Activated naive CD4-positive, alpha-beta T cell treated with anti-CD3 and anti-CD28 coated beads, Interleukin-2, amount 50 U/mL, for 24 hours (primary cell): ENCODE data around the gene ZNF445.
"Not testable (repeated sequence)": the region's sequence is repeated elsewhere in the genome, so short reads cannot be mapped to it uniquely, and the experiment has no call there.

Source experiments
- H3K27ac Mint-ChIP-seq: one replicate; pipeline ENCODE4 v1.8.0; 2021; ENCODE audit warnings: mild to moderate bottlenecking, mixed read lengths
- H3K27me3 Mint-ChIP-seq: one replicate; pipeline ENCODE4 v1.8.0; 2021; ENCODE audit warnings: mixed read lengths
- H3K36me3 Mint-ChIP-seq: one replicate; pipeline ENCODE4 v1.8.0; 2021; ENCODE audit warnings: mixed read lengths
- H3K4me1 Mint-ChIP-seq: one replicate; pipeline ENCODE4 v1.8.0; 2021; ENCODE audit warnings: mixed read lengths
- H3K4me3 Mint-ChIP-seq: one replicate; pipeline ENCODE4 v1.8.0; 2021; ENCODE audit warnings: mild to moderate bottlenecking, mixed read lengths
- H3K9me3 Mint-ChIP-seq: one replicate; pipeline ENCODE4 v1.8.0; 2021; ENCODE audit warnings: mixed read lengths

Gene ZNF445

GRCh38 chr3:44499149-44499898, 21.9 kb upstream of the ZNF445 start:
- Mint-ChIP-seq H3K36me3 (peaks cover 66% of the 10 kb centered on the region), H3K27me3 (no peaks in the 10 kb centered on the region), H3K4me1 (no peaks in the 10 kb centered on the region), H3K4me3 (no peak overlapping the region), H3K27ac (no peak overlapping the region), H3K9me3 (peaks cover 28% of the 10 kb centered on the region)

DNA sequence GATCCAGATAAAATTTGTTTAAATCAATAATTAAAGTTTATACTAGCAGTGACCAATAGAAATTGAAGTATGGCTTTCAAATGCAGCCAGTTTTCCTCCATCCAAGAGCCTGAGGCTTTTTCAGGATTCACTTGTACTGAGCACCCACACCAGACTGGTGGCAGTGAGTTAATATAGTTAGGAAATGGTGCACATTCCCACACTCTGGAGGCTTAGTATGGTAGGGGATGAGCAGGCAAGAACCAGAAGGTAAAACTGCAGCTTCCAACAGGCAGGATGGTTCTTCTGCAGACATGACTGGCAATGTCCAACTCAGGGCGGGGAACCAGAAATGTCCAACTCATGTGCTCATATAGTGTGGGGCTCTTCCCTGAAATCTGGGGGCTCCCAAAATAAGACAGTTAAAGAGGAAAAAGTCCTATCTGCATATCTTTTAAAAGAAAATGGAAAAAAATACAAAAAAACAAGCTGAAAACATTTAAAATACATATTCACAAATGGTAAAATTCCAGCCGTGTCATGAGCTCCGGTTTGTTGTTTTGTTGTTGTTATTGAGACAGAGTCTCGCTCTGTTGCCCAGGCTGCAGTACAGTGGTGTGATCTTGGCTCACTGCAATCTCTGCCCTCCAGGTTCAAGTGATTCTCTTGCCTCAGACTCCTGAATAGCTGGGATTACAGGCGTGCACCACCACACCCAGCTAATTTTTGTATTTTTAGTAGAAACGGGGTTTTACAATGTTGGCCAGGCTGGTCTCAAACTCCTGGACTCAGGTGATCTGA, 18.4 kb upstream of the ZNF445 start:
- Mint-ChIP-seq H3K27me3 (no peaks in the 10 kb centered on the region), H3K4me3 (no peak overlapping the region), H3K27ac (no peak overlapping the region), H3K9me3 (peaks cover 16% of the 10 kb centered on the region), H3K4me1 (no peaks in the 10 kb centered on the region), H3K36me3 (peaks cover 63% of the 10 kb centered on the region)

DNA sequence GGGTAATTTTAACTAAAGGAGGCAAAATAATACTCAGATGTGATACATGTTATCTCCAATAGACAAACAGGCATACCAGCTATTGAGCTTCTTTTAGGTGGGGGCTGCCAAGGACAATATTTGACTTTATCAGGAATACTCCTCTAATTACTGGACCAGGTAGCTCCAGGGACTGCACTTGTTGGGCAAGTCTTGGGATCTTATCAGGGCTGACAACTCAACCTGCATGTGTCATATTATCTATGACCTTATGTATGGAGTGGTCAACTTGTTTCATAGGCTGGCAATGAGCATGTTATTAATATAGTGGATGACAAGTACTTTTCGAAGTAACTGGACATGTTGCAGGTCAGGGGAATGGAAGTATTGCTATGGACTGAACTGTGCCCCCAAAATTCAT, 15.0 kb upstream of the ZNF445 start:
- no peaks in the 10 kb centered on the region for H3K27me3 Mint-ChIP-seq
- H3K9me3 Mint-ChIP-seq: peaks cover 4% of the 10 kb centered on the region

GRCh38 chr3:44482721-44483120, 5.3 kb upstream of the ZNF445 start:
- no peak overlapping the region for H3K4me3 Mint-ChIP-seq
- H3K36me3 Mint-ChIP-seq: peaks cover 3% of the 10 kb centered on the region
- H3K27ac Mint-ChIP-seq: no peak overlapping the region
- peaks cover 5% of the 10 kb centered on the region for H3K9me3 Mint-ChIP-seq
- H3K27me3 Mint-ChIP-seq: no peaks in the 10 kb centered on the region
- H3K4me1 Mint-ChIP-seq: no peaks in the 10 kb centered on the region

More for the DNA sequence above, 15.0 kb upstream of the ZNF445 start:
- H3K4me1 Mint-ChIP-seq: no peaks in the 10 kb centered on the region
- peaks cover 41% of the 10 kb centered on the region for H3K36me3 Mint-ChIP-seq
- H3K27ac Mint-ChIP-seq: no peak overlapping the region
- no peak overlapping the region for H3K4me3 Mint-ChIP-seq

- Mint-ChIP-seq H3K4me1 (peaks cover 20% of the 10 kb centered on the region), H3K27me3 (no peaks in the 10 kb centered on the region), H3K27ac (no peak overlapping the region), H3K36me3 (no peaks in the 10 kb centered on the region), H3K9me3 (no peaks in the 10 kb centered on the region), H3K4me3 (peak overlapping the region; percentile 90)
Measured at GRCh38 chr3:44478606-44479094, 1.2 kb upstream of the ZNF445 start.

GRCh38 chr3:44478055-44478468, 592 bp upstream of the ZNF445 start:
- Mint-ChIP-seq H3K27me3 (no peaks in the 10 kb centered on the region), H3K4me1 (peaks cover 25% of the 10 kb centered on the region), H3K4me3 (peak overlapping the region; percentile 90), H3K27ac (peak overlapping the region; percentile 46), H3K36me3 (no peaks in the 10 kb centered on the region), H3K9me3 (no peaks in the 10 kb centered on the region)

GRCh38 chr3:44476963-44477311, 533 bp downstream of the ZNF445 start:
- Mint-ChIP-seq H3K27ac (peak overlapping the region; percentile 59), H3K36me3 (no peaks in the 10 kb centered on the region), H3K4me3 (peak overlapping the region; percentile 90), H3K9me3 (no peaks in the 10 kb centered on the region), H3K4me1 (peaks cover 31% of the 10 kb centered on the region), H3K27me3 (no peaks in the 10 kb centered on the region)

DNA sequence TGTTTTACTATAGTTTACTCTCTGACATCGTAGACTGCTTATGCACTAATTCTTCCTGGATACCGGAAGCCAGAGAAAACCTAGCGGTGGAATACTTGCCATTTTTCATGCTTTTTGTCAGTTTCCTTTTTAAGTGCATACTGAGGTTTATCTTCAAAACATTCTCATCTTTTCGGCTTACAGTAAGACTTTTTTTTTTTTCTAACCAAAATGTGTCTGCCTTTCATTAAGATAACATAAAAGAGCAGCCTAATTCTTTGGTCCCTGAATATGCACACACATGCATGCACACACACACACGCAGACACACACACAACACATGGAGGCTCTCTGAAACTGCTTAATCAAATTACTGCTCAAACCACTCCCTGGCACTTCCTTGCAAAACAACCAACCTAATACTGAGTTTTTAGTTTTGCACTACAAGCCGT, 1.3 kb downstream of the ZNF445 start:
- peaks cover 38% of the 10 kb centered on the region for H3K4me1 Mint-ChIP-seq
- no peaks in the 10 kb centered on the region for H3K9me3 Mint-ChIP-seq
- H3K4me3 Mint-ChIP-seq: peak overlapping the region; percentile 90
- no peaks in the 10 kb centered on the region for H3K27me3 Mint-ChIP-seq
- H3K27ac Mint-ChIP-seq: peak overlapping the region; percentile 18
- H3K36me3 Mint-ChIP-seq: peaks cover 4% of the 10 kb centered on the region

- H3K27ac Mint-ChIP-seq, H3K36me3 Mint-ChIP-seq: not testable (repeated sequence)
Measured at GRCh38 chr3:44474886-44475285, 2.6 kb downstream of the ZNF445 start.

GRCh38 chr3:44470430-44470829, 7.0 kb downstream of the ZNF445 start:
- Mint-ChIP-seq H3K27ac (no peak overlapping the region), H3K36me3 (peaks cover 12% of the 10 kb centered on the region), H3K4me3 (no peak overlapping the region), H3K9me3 (no peaks in the 10 kb centered on the region), H3K4me1 (peaks cover 56% of the 10 kb centered on the region), H3K27me3 (no peaks in the 10 kb centered on the region)

More at GRCh38 chr3:44474886-44475285, 2.6 kb downstream of the ZNF445 start:
- H3K4me1 Mint-ChIP-seq: peaks cover 45% of the 10 kb centered on the region
- H3K9me3 Mint-ChIP-seq, H3K4me3 Mint-ChIP-seq, H3K27me3 Mint-ChIP-seq: not testable (repeated sequence)

DNA sequence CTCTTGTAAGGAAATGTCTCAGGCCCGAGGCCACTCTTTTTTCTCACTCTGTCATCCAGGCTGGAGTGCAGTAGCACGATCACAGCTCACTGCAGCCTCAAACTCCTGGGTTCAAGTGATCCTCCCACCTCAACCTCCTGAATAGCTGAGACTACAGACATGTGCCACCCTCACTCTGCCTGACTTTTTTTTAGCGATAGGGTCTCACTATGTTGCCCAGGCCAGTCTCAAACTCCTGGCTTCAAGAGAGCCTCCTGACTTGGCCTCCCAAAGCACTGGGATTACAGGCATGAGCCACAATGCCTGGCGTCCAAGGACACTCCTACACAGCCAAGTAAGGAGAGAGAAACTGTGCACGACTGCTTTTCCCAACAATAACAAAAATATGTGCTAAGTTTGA, 7.6 kb downstream of the ZNF445 start:
- Mint-ChIP-seq H3K27me3 (no peaks in the 10 kb centered on the region), H3K9me3 (no peaks in the 10 kb centered on the region), H3K27ac (no peak overlapping the region), H3K4me1 (peaks cover 56% of the 10 kb centered on the region), H3K4me3 (no peak overlapping the region), H3K36me3 (peaks cover 15% of the 10 kb centered on the region)

DNA sequence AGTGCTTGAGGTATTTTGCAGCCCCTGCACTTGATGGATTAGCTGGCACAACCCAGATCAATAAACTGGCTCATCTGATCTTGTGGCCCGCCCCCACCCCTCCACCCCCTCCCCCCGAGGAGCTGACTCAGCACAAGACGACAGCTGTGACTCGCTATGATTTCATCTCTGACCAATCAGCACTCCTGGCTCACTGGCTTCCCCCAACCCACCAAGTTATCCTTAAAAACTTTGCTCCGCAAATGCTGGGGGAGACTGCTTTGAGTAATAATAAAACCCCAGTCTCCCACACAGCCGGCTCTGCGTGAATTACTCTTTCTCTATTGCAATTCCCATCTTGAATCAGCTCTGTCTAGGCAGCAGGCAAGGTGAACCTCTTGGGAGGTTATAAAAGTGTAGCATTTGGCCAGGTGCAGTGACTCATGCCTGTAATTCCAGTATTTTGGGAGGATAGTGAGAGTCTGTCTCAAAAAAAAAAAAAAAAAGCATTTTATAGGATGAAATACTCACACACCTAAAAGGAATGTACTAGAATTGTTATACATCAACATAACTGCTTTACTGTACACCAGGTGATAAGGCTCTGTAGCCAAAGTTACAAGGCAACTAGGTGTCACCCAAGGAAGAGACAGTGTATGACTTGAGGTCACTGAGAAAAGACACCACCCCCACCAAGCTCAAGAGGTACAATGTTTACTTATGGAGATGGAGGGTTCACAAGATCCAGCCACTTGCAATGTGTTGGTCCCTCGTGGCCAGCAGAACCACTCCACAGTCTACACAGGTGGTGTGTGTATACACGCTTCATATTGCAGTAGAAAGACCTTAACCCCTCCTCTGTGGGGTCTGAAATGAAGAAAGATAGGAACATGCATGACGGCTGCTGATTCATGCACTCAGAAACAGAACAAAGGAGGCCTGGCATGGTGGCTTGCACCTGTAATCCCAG, 8.6 kb downstream of the ZNF445 start:
- H3K4me1 Mint-ChIP-seq: peaks cover 47% of the 10 kb centered on the region
- H3K9me3 Mint-ChIP-seq: no peaks in the 10 kb centered on the region
- peaks cover 15% of the 10 kb centered on the region for H3K36me3 Mint-ChIP-seq
- H3K4me3 Mint-ChIP-seq: no peak overlapping the region
- H3K27ac Mint-ChIP-seq: no peak overlapping the region
- H3K27me3 Mint-ChIP-seq: no peaks in the 10 kb centered on the region

GRCh38 chr3:44468099-44468537, 9.4 kb downstream of the ZNF445 start:
- H3K9me3 Mint-ChIP-seq, H3K4me3 Mint-ChIP-seq, H3K27me3 Mint-ChIP-seq, H3K27ac Mint-ChIP-seq: not testable (repeated sequence)
- peaks cover 15% of the 10 kb centered on the region for H3K36me3 Mint-ChIP-seq
- H3K4me1 Mint-ChIP-seq: peaks cover 41% of the 10 kb centered on the region

DNA sequence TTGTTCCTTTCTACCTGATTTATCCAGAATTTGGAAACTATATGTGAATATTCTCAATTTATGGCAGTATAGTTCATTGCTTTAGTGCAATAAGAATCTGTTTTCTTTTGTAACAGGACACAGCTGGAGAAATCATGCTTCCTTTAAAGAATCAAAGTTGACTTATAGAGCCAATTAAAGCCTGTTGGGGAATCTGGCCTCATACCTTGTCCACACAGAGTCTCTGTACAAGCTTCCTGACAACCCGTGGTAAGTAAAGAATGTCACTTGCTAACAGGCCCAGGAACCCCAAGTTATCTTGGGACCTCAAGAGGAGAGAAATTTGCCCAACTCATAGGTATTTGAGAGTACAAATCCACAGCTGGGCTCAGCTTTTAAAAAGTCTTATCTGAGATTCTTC, 10.2 kb downstream of the ZNF445 start:
- Mint-ChIP-seq H3K36me3 (peaks cover 19% of the 10 kb centered on the region), H3K4me1 (peaks cover 35% of the 10 kb centered on the region), H3K27ac (no peak overlapping the region)

DNA sequence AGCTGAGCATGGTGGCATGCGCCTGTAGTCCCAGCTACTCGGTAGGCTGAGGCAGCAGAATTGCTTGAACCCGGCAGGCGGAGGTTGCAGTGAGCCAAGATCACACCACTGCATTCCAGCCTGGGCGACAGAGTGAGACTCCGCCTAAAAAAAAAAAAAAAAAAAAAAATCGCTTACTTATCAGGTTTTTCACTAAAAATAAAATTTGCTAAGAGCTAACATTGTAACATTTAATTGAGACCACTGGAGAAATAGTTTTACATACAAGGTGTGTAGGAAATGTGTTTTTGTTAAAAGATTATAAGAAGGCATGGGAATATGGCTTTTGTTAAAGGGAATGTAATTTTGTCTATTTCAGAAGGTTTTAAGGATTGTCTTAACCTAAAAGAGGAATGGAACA, 12.6 kb downstream of the ZNF445 start:
- peaks cover 31% of the 10 kb centered on the region for H3K36me3 Mint-ChIP-seq
- H3K27ac Mint-ChIP-seq, H3K4me3 Mint-ChIP-seq, H3K27me3 Mint-ChIP-seq: not testable (repeated sequence)
- peaks cover 24% of the 10 kb centered on the region for H3K4me1 Mint-ChIP-seq
- H3K9me3 Mint-ChIP-seq: peaks cover 15% of the 10 kb centered on the region

More for the DNA sequence above, 10.2 kb downstream of the ZNF445 start:
- H3K4me3 Mint-ChIP-seq: no peak overlapping the region
- no peaks in the 10 kb centered on the region for H3K9me3 Mint-ChIP-seq
- no peaks in the 10 kb centered on the region for H3K27me3 Mint-ChIP-seq
